T-helper 2 cell treated with Interferon-gamma antibody and Interleukin-4, amounts not matched to agents 5 μg/mL and 100 μg/mL, for 36 hours (primary cell): Measurements from ENCODE around the gene ANKRD28.

ENCODE experiments used
- DNase-seq: peaks from one replicate; pipeline ENCODE4 v3.0.0; 2021; ENCODE audit warnings: low spot score
- H3K27ac Mint-ChIP-seq: one replicate; pipeline ENCODE4 v1.8.0; 2021; ENCODE audit warnings: mild to moderate bottlenecking, mixed read lengths
- H3K27me3 Mint-ChIP-seq: one replicate; pipeline ENCODE4 v1.8.0; 2021; ENCODE audit warnings: low read depth, mixed read lengths
- H3K36me3 Mint-ChIP-seq: one replicate; pipeline ENCODE4 v1.8.0; 2021; ENCODE audit warnings: low read depth, mixed read lengths
- H3K4me1 Mint-ChIP-seq: one replicate; pipeline ENCODE4 v1.8.0; 2021; ENCODE audit warnings: low read depth, mixed read lengths
- H3K4me3 Mint-ChIP-seq: one replicate; pipeline ENCODE4 v1.8.0; 2022; ENCODE audit warnings: mild to moderate bottlenecking, moderate library complexity, mixed read lengths
- H3K9me3 Mint-ChIP-seq: one replicate; pipeline ENCODE4 v1.8.0; 2021; ENCODE audit warnings: mixed read lengths

Gene ANKRD28

DNA sequence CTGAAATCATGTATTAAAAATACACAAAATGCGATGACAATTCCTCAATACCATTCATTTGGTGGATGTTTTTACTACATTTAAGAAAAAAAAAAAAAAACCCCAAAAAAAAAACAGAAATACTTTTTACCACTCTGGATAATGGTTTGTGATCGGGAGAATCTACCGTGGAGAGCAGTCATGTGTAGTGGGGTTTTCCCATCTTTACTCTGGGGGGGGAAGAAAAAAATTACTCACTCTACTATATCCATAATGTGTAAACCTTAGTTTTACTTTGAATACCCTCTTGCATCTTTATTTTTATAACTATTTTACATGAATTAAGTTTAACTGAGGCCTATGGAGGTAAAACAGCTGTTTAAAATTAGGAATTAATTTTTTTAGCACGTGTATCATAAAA lies 83.3 kb downstream of the ANKRD28 start:
- DNase-seq, result no peak
- Mint-ChIP-seq H3K9me3 (no peaks in the 10 kb centered on the region), H3K4me3 (no peak overlapping the region), H3K36me3 (peaks cover 34% of the 10 kb centered on the region), H3K27ac (no peak overlapping the region), H3K4me1 (peaks cover 2% of the 10 kb centered on the region), H3K27me3 (no peaks in the 10 kb centered on the region)

- H3K9me3 Mint-ChIP-seq, result no peaks in the 10 kb centered on the region
- no peak overlapping the region for H3K4me3 Mint-ChIP-seq
- DNase-seq, result no peak
- H3K36me3 Mint-ChIP-seq, result peaks cover 36% of the 10 kb centered on the region
- H3K27ac Mint-ChIP-seq, result no peak overlapping the region
- H3K27me3 Mint-ChIP-seq, result no peaks in the 10 kb centered on the region
- H3K4me1 Mint-ChIP-seq, result peaks cover 2% of the 10 kb centered on the region
These were observed 84.4 kb downstream of the ANKRD28 start for GRCh38 chr3:15713364-15713763.

DNA sequence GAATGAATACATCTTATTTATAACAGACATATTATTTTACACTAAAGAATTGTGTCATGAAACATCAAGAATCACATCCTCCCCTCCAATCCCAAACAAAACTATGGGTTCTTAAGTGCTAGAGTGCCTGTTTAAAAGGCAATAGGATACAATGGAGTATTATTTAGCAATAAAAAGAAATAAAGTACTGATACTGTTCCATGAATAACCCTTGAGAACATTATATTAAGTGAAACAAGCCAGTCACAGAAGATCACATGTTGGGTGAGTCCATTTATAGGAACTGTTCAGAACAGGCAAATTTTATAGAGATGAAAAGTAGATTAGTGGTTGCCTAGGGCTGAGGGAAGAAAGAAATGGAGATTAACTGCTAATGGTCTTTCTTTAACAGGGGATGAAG lies 86.5 kb downstream of the ANKRD28 start:
- H3K4me1 Mint-ChIP-seq, result peaks cover 2% of the 10 kb centered on the region
- no peak for DNase-seq

DNA sequence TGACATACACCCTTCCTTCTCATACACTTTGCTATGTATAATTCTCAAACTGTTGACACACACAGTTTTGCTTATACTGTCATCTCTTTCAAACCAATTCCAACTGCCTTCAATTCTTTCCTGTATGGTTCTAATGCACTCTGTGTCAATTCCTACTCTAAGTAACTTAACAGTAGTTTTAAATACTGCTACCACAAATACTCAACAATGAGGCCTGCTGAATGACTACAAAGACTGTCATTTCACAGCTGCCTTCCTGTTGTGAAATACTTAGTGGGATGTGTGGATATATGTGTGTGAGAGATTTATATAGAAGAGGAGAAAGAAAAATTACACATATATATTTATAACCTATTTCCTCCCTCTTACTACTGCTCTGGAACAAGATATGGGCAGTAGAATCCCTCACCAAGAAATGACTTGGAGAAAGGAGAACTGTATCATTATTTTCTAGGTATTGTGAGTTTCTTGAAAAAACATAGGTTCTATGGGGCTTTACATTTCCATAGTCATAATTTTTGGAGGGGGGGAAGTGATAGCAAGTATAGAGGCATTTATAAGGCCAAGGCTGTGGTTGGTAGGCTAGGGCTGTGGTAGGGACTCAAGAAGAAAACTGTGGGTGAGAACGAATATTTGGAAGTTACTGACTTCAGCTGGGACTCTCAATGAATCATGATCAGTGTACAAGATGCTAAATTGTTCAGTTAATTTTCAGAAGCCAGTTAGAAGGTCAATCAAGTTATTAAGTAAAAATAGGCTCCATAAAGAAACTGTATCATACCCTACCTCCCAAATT lies 88.7 kb downstream of the ANKRD28 start:
- Mint-ChIP-seq H3K4me3 (no peak overlapping the region), H3K27me3 (no peaks in the 10 kb centered on the region), H3K9me3 (peaks cover 7% of the 10 kb centered on the region), H3K4me1 (peaks cover 3% of the 10 kb centered on the region), H3K36me3 (peaks cover 57% of the 10 kb centered on the region), H3K27ac (no peak overlapping the region)
- no peak for DNase-seq

More for the DNA sequence above, 86.5 kb downstream of the ANKRD28 start:
- Mint-ChIP-seq H3K4me3 (no peak overlapping the region), H3K27me3 (no peaks in the 10 kb centered on the region), H3K27ac (peak overlapping the region; percentile 8), H3K9me3 (peaks cover 7% of the 10 kb centered on the region), H3K36me3 (peaks cover 53% of the 10 kb centered on the region)

DNA sequence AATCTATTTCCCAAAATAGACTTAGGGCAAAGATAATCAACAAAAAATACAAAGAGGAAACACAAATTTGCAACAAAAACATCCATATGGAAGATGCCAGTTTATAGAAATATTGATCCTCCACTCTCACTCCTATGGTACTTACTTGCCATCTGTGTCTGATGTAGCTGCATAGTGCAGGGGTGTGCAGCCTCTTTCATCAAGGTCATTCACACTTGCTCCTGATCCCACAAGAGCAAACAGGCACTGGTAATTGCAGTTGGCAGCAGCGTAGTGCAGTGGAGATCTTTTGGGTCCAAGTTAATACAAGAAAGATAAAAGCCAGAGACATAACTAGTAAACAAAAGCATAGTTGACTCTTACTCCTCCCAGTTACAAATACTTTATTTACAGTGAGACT lies 90.0 kb downstream of the ANKRD28 start:
- Mint-ChIP-seq H3K4me3 (no peak overlapping the region), H3K36me3 (peaks cover 59% of the 10 kb centered on the region), H3K4me1 (peaks cover 3% of the 10 kb centered on the region), H3K27ac (no peak overlapping the region), H3K27me3 (no peaks in the 10 kb centered on the region), H3K9me3 (peaks cover 7% of the 10 kb centered on the region)
- no peak for DNase-seq

DNA sequence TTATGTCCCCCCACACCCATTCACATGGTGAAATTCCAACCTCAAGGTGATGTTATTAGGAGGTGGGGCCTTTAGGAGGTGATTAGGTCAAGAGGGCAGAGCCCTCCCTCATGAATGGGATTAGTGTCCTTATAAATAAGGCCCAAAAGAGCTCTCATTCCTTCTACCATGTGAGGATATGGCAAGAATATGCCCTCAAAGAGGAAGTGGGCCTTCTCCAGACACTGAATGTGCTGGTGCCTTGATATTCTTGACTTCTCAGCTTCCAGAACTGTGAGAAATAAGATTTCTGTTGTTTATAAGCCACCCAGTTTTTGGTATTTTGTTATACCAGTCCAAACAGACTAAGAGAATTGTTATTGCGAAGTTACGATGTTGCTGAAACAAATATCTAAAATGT lies 94.4 kb downstream of the ANKRD28 start:
- H3K27me3 Mint-ChIP-seq, result no peaks in the 10 kb centered on the region
- no peak for DNase-seq
- H3K4me3 Mint-ChIP-seq, result no peak overlapping the region
- peaks cover 1% of the 10 kb centered on the region for H3K4me1 Mint-ChIP-seq
- peaks cover 7% of the 10 kb centered on the region for H3K9me3 Mint-ChIP-seq
- H3K27ac Mint-ChIP-seq, result no peak overlapping the region
- H3K36me3 Mint-ChIP-seq, result peaks cover 57% of the 10 kb centered on the region

DNA sequence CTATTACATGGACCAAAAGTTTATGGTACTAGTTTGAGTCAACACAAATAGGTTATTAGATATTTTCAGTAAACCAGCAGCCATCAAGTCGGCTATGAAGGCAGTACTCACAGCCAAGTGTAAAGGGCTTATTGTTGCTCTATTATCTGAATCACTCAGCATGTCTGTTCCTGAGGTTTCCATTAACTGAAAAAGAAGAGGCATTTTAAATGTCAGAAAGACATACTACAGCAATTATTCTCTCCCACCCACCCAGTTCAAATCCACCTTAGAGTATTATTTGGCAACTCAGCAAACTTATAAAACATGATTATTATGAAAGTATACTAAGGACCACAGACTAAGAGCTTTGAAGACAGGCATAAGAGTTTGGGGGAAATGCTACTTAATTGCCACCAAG lies 103.2 kb downstream of the ANKRD28 start:
- no peak overlapping the region for H3K27ac Mint-ChIP-seq
- H3K36me3 Mint-ChIP-seq, result peaks cover 59% of the 10 kb centered on the region
- peaks cover 19% of the 10 kb centered on the region for H3K4me1 Mint-ChIP-seq
- no peak for DNase-seq
- H3K4me3 Mint-ChIP-seq, result no peak overlapping the region
- H3K9me3 Mint-ChIP-seq, result no peaks in the 10 kb centered on the region
- H3K27me3 Mint-ChIP-seq, result no peaks in the 10 kb centered on the region

- no peaks in the 10 kb centered on the region for H3K27me3 Mint-ChIP-seq
- H3K9me3 Mint-ChIP-seq, result no peaks in the 10 kb centered on the region
- no peak for DNase-seq
- H3K27ac Mint-ChIP-seq, result no peak overlapping the region
- peaks cover 19% of the 10 kb centered on the region for H3K4me1 Mint-ChIP-seq
- H3K4me3 Mint-ChIP-seq, result no peak overlapping the region
- peaks cover 59% of the 10 kb centered on the region for H3K36me3 Mint-ChIP-seq
These were observed 104.4 kb downstream of the ANKRD28 start for GRCh38 chr3:15693355-15693754.

DNA sequence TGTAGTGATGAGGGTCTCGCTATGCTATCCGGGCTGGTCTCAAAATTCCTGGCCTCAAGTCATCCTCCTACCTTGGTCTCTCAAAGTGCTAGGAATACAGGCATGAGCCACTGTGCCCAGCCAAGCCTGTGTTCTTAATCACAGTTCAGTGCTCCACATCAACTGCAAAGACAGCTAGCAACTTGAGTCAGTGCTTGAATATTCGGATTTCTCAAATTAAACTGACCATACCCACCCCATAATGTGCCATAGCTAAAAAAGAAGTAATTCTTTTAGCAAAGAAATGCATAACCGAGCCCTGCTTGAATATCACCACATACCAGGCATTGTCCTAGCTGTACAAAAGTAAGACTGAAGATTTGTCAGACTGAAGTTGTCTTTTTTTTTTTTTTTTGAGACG lies 107.0 kb downstream of the ANKRD28 start:
- peaks cover 54% of the 10 kb centered on the region for H3K36me3 Mint-ChIP-seq
- H3K4me3 Mint-ChIP-seq, result no peak overlapping the region
- no peak overlapping the region for H3K27ac Mint-ChIP-seq
- no peaks in the 10 kb centered on the region for H3K27me3 Mint-ChIP-seq
- peaks cover 29% of the 10 kb centered on the region for H3K4me1 Mint-ChIP-seq
- DNase-seq, result no peak
- no peaks in the 10 kb centered on the region for H3K9me3 Mint-ChIP-seq

DNA sequence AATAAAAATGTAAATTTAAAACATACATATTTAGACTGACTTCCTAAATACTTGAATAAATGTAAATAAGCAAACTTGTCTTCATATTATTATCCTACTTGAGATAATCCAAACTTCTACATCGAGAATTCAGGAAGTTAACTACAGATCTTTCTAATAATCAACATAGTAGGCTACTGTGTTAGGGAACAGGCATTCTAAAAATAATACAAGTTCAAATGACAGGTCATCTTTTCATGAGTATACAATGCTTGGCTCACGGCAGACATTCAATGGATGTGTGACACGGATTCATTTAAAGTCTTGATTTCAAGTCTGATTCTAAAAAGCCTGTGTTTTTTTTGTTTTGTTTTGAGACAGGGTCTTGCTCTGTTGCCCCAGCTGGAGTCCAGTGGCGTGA lies 107.5 kb downstream of the ANKRD28 start:
- Mint-ChIP-seq H3K36me3 (peaks cover 54% of the 10 kb centered on the region), H3K27ac (no peak overlapping the region)

GRCh38 chr3:15685927-15686326 lies 111.9 kb downstream of the ANKRD28 start:
- Mint-ChIP-seq H3K27ac (peak overlapping the region; percentile 76), H3K4me3 (no peak overlapping the region), H3K36me3 (peaks cover 61% of the 10 kb centered on the region), H3K27me3 (no peaks in the 10 kb centered on the region), H3K4me1 (peaks cover 34% of the 10 kb centered on the region), H3K9me3 (no peaks in the 10 kb centered on the region)
- peak; percentile 30 for DNase-seq

More for the DNA sequence above, 107.5 kb downstream of the ANKRD28 start:
- DNase-seq, result no peak
- no peaks in the 10 kb centered on the region for H3K9me3 Mint-ChIP-seq
- H3K27me3 Mint-ChIP-seq, result no peaks in the 10 kb centered on the region
- H3K4me1 Mint-ChIP-seq, result peaks cover 32% of the 10 kb centered on the region
- H3K4me3 Mint-ChIP-seq, result no peak overlapping the region

DNA sequence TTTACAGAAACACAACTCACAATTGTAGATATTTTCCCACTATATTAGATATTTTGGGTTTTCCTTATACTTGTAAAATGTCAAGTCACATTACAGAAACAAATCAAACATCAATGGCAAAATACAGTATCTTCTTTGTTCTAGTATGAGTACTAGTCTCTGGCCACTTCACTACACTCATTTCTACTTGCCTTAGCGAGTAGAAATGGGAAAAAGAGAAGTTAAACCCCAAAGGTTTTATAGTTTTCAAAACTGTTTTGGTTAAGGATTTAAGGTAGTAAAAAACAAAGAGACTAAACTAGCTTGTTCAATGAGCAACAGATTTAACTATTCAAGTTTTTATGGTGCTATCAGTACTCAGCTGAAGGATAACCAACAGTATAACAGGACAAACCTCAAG lies 114.5 kb downstream of the ANKRD28 start:
- H3K9me3 Mint-ChIP-seq, result no peaks in the 10 kb centered on the region
- H3K36me3 Mint-ChIP-seq, result peaks cover 54% of the 10 kb centered on the region
- peaks cover 34% of the 10 kb centered on the region for H3K4me1 Mint-ChIP-seq
- H3K4me3 Mint-ChIP-seq, result no peak overlapping the region
- DNase-seq, result no peak
- H3K27me3 Mint-ChIP-seq, result no peaks in the 10 kb centered on the region
- H3K27ac Mint-ChIP-seq, result peak overlapping the region; percentile 20

DNA sequence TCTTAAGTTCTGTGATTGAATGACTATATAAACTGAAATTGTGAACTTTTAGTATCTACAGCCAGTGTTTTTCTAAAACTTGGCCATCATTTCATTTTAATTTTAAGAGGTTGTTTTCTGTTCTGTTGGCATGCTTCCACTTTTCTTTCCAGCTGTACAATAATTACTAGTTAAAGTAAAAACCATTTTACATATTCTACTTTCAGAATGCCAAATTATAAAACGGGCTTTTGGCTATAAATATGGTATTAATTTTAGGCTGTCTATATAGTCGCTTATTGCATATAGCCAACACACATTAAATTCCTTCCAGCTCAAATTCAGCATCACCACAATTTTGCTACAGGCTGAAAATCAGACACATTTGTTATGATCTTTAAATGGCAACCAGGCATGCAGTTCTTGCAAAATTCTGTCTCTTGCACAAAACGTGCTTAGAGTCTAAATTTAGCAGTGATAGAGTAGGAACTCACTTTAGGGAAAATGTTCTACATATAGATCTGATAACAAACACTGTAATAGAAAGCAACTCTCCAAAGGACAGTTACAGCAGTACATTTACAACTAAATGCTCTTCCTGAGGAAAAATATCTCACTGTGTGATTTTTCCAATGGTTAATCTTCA lies 115.1 kb downstream of the ANKRD28 start:
- Mint-ChIP-seq H3K27me3 (no peaks in the 10 kb centered on the region), H3K4me3 (no peak overlapping the region), H3K27ac (peak overlapping the region; percentile 20), H3K9me3 (no peaks in the 10 kb centered on the region), H3K4me1 (peaks cover 31% of the 10 kb centered on the region), H3K36me3 (peaks cover 57% of the 10 kb centered on the region)
- no peak for DNase-seq

DNA sequence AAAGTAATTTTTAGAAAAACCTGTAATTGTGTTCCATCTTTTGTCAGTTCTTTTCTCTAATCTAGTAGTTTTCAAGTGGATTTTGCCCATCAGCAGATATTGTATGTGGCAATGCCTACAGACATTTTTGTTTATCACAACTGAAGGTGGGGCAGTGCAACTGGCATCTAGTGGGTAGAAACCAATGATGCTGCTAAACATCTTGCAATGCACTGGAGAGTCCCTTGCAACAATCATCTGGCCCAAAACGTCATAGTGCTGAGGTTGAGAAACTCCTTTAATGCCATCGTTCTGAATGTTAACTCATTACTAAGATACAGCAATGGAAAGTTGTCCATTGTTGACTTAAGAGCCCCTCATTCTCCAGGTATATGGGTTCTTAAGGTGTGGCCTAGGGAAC lies 116.1 kb downstream of the ANKRD28 start:
- H3K27me3 Mint-ChIP-seq, result no peaks in the 10 kb centered on the region
- no peak overlapping the region for H3K4me3 Mint-ChIP-seq
- no peaks in the 10 kb centered on the region for H3K9me3 Mint-ChIP-seq
- H3K27ac Mint-ChIP-seq, result no peak overlapping the region
- H3K36me3 Mint-ChIP-seq, result peaks cover 65% of the 10 kb centered on the region
- peaks cover 31% of the 10 kb centered on the region for H3K4me1 Mint-ChIP-seq
- DNase-seq, result no peak
